Osteocyte (in vitro differentiated cells): Measurements from ENCODE around the gene LAD1. TPM values are rescaled to one million over a fixed set of nuclear protein-coding genes. Genes with fewer than 3 reads are reported as not detected.

Experiments
- DNase-seq: peaks from one replicate; pipeline ENCODE4 v3.0.0; 2021; ENCODE audit warnings: mixed read lengths; ENCODE audit not compliant: unreplicated experiment; ENCODE audit errors: extremely low spot score
- H3K27ac Mint-ChIP-seq: one replicate; pipeline ENCODE4 v1.8.0; 2021; ENCODE audit warnings: mild to moderate bottlenecking, mixed read lengths; ENCODE audit not compliant: unreplicated experiment
- H3K27me3 Mint-ChIP-seq: one replicate; pipeline ENCODE4 v1.8.0; 2021; ENCODE audit warnings: mixed read lengths; ENCODE audit not compliant: unreplicated experiment
- H3K36me3 Mint-ChIP-seq: one replicate; pipeline ENCODE4 v1.8.0; 2021; ENCODE audit warnings: mixed read lengths; ENCODE audit not compliant: unreplicated experiment
- H3K4me1 Mint-ChIP-seq: one replicate; pipeline ENCODE4 v1.8.0; 2021; ENCODE audit warnings: mixed read lengths; ENCODE audit not compliant: unreplicated experiment
- H3K4me3 Mint-ChIP-seq: one replicate; pipeline ENCODE4 v1.8.0; 2021; ENCODE audit warnings: mild to moderate bottlenecking, moderate library complexity, mixed read lengths; ENCODE audit not compliant: unreplicated experiment
- H3K9me3 Mint-ChIP-seq: one replicate; pipeline ENCODE4 v1.8.0; 2021; ENCODE audit warnings: mixed read lengths; ENCODE audit not compliant: unreplicated experiment
- CTCF ChIP-seq: fragments of 200-600 bp; sonication (generic); IDR thresholded peaks from 2 replicates; pipeline ENCODE4 v1.5.0; 2021; ENCODE audit warnings: antibody characterized with exemption, mild to moderate bottlenecking, moderate library complexity
- total RNA-seq: library from RNA; stranded (reverse); gene quantifications from 2 replicates; pipeline ENCODE4 v1.2.1, GENCODE V29; 2021

LAD1 gene
- total RNA-seq, 1 donor from 2014 or later, result 0.16 TPM

- Mint-ChIP-seq H3K27ac (no peak overlapping the region), H3K36me3 (no peaks in the 10 kb centered on the region), H3K27me3 (no peaks in the 10 kb centered on the region), H3K4me3 (no peak overlapping the region), H3K4me1 (peaks cover 21% of the 10 kb centered on the region), H3K9me3 (no peaks in the 10 kb centered on the region)
- DNase-seq, result no peak
- TF ChIP-seq CTCF, result peak; percentile 76
These were observed 13.7 kb downstream of the LAD1 start for GRCh38 chr1:201385299-201385891.

- Mint-ChIP-seq H3K27ac (peak overlapping the region; percentile 89), H3K4me1 (peaks cover 21% of the 10 kb centered on the region), H3K36me3 (no peaks in the 10 kb centered on the region), H3K4me3 (no peak overlapping the region), H3K9me3 (no peaks in the 10 kb centered on the region), H3K27me3 (no peaks in the 10 kb centered on the region)
- DNase-seq, result no peak
- TF ChIP-seq CTCF, result no peak
These were observed 14.7 kb downstream of the LAD1 start for GRCh38 chr1:201384406-201384782.

- peaks cover 21% of the 10 kb centered on the region for H3K4me1 Mint-ChIP-seq
- no peak for TF ChIP-seq CTCF
- H3K27me3 Mint-ChIP-seq, result no peaks in the 10 kb centered on the region
- no peaks in the 10 kb centered on the region for H3K9me3 Mint-ChIP-seq
- DNase-seq, result no peak
- peak overlapping the region; percentile 50 for H3K4me3 Mint-ChIP-seq
- peak overlapping the region; percentile 89 for H3K27ac Mint-ChIP-seq
- no peaks in the 10 kb centered on the region for H3K36me3 Mint-ChIP-seq
These were observed 15.3 kb downstream of the LAD1 start for GRCh38 chr1:201383647-201384405.

- no peaks in the 10 kb centered on the region for H3K27me3 Mint-ChIP-seq
- peaks cover 35% of the 10 kb centered on the region for H3K4me1 Mint-ChIP-seq
- no peak for DNase-seq
- no peaks in the 10 kb centered on the region for H3K9me3 Mint-ChIP-seq
- no peak for TF ChIP-seq CTCF
- no peak overlapping the region for H3K4me3 Mint-ChIP-seq
- H3K36me3 Mint-ChIP-seq, result no peaks in the 10 kb centered on the region
- H3K27ac Mint-ChIP-seq, result no peak overlapping the region
These were observed 18.0 kb downstream of the LAD1 start for GRCh38 chr1:201381130-201381529.

GRCh38 chr1:201379733-201380242 lies 19.3 kb downstream of the LAD1 start:
- Mint-ChIP-seq H3K4me3 (no peak overlapping the region), H3K36me3 (no peaks in the 10 kb centered on the region), H3K9me3 (no peaks in the 10 kb centered on the region), H3K27me3 (peaks cover 6% of the 10 kb centered on the region), H3K27ac (no peak overlapping the region), H3K4me1 (peaks cover 35% of the 10 kb centered on the region)
- no peak for DNase-seq
- TF ChIP-seq CTCF, result no peak
